ENCODE results near the gene LTBR. TPM values are rescaled to one million over a fixed set of nuclear protein-coding genes. Genes with fewer than 3 reads are reported as not detected.

LTBR gene
- total RNA-seq, 1 experiment from 2014 or later = 16.5 TPM

- Histone ChIP-seq H3K27me3 (no peaks in the 10 kb centered on the region), H3K9me3 (replicated peaks) (no peaks in the 10 kb centered on the region), H3K36me3 (no peaks in the 10 kb centered on the region), H3K27ac (no peak overlapping the region), H3K4me3 (peak overlapping the region; percentile 40), H3K4me1 (peaks cover 20% of the 10 kb centered on the region)
- DNase-seq = peak; percentile 51 to 67
Observed at GRCh38 chr12:6430124-6430989, 46.4 kb downstream of the LTBR start.

DNA sequence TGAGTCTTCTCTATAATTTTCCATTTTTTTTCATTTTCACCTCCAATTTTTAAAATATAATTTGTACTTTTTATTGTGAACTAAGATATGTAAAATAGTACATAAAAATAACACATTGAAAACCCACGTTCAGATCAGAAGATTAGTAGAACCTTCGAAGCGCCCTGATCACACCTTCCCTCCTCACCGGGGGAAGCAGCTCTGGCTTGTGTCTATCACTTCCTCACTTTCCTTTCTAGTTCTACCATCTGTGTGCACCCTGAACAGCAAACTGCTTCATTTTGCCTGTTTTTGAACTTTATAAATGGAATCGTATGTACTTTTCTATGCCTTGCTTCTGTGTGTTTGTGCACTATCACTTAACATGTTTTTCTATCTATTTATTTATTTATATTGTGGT, 49.0 kb downstream of the LTBR start:
- Histone ChIP-seq H3K4me3 (no peak overlapping the region), H3K4me1 (peaks cover 20% of the 10 kb centered on the region), H3K9me3 (replicated peaks) (no peaks in the 10 kb centered on the region), H3K27me3 (no peaks in the 10 kb centered on the region), H3K36me3 (no peaks in the 10 kb centered on the region), H3K27ac (no peak overlapping the region)
- DNase-seq = no peak

DNA sequence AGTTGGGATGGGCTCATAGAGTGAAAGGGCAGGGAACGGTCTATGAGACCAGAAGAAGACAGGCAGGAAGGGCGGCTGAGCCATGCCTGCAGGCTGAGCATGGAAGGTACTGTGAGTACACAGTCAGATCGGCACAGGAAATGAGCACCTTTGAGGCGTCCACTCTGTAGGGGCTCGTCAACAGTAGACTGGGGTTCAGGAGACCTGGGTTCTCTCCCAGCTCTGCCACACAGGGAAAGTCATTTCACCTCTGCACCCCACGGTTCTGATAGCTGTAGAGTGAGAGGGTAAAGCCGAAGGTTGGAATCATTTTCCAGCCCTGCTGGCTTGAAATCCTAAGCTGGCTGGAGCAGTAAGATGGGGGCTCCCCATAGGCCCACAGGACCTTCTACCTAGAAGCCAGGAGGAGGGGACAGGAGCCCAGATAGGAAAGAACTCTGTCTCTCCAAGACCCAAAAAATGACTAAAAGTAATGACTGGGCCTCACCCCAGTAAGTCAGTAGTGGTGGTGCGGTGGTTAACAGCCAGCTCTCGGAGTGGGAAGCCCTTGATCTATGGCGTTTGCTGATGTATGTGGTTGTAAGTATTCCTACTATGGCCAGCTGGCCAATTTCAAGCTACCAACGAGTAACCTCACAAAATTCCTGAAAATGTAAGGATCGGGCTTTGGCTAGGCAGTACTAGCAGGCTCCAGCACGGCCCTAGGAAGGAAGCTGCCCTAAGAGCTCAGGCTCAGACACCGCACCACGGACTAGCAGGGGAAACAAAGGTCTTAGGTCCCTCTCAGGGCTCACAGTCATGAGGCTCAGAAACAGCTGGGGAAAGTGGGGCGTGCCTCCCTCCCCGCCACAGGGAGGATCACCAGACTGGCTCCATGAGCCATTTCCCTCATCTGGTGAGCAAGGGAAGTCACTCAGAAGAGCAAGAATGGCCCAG, 50.5 kb downstream of the LTBR start:
- Histone ChIP-seq H3K9me3 (replicated peaks) (no peaks in the 10 kb centered on the region), H3K27me3 (no peaks in the 10 kb centered on the region), H3K36me3 (no peaks in the 10 kb centered on the region), H3K4me1 (peaks cover 33% of the 10 kb centered on the region), H3K27ac (no peak overlapping the region), H3K4me3 (no peak overlapping the region)
- peak in 1 of 2 experiments; percentile 35 for DNase-seq

GRCh38 chr12:6435961-6436715, 52.2 kb downstream of the LTBR start:
- Histone ChIP-seq H3K27me3 (no peaks in the 10 kb centered on the region), H3K27ac (no peak overlapping the region), H3K4me3 (no peak overlapping the region), H3K4me1 (peaks cover 30% of the 10 kb centered on the region), H3K36me3 (no peaks in the 10 kb centered on the region), H3K9me3 (replicated peaks) (no peaks in the 10 kb centered on the region)
- no peak for DNase-seq

- no peak for DNase-seq
- no peak overlapping the region for H3K27ac ChIP-seq
- H3K4me1 ChIP-seq = peaks cover 17% of the 10 kb centered on the region
- no peaks in the 10 kb centered on the region for H3K27me3 ChIP-seq
- H3K36me3 ChIP-seq = no peaks in the 10 kb centered on the region
- no peaks in the 10 kb centered on the region for H3K9me3 ChIP-seq (replicated peaks)
- no peak overlapping the region for H3K4me3 ChIP-seq
Observed at GRCh38 chr12:6437586-6437985, 53.6 kb downstream of the LTBR start.

DNA sequence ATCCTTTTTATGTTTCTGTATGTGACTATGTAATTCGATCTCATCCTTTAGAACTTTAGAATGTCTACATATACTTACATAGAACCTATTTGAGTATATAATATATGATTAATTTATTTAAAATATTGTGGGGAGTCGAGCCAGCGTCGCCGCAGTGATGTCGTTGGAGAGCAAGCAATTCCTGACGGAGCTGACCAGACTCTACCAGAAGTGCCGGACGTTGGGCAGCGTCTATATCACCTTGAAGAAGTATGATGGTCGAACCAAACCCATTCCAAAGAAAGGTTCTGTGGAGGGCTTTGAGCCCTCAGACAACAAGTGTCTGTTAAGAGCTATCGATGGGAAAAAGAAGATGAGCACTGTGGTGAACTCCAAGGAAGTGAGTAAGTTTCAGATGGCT, 54.4 kb downstream of the LTBR start:
- Histone ChIP-seq H3K4me1 (peaks cover 18% of the 10 kb centered on the region), H3K27ac (no peak overlapping the region), H3K27me3 (no peaks in the 10 kb centered on the region), H3K9me3 (replicated peaks) (no peaks in the 10 kb centered on the region), H3K4me3 (no peak overlapping the region), H3K36me3 (no peaks in the 10 kb centered on the region)
- no peak for DNase-seq

- H3K4me1 ChIP-seq = peaks cover 28% of the 10 kb centered on the region
- no peak overlapping the region for H3K4me3 ChIP-seq
- H3K27ac ChIP-seq = no peak overlapping the region
- no peaks in the 10 kb centered on the region for H3K9me3 ChIP-seq (replicated peaks)
- DNase-seq = no peak
- H3K36me3 ChIP-seq = no peaks in the 10 kb centered on the region
- no peaks in the 10 kb centered on the region for H3K27me3 ChIP-seq
Observed at GRCh38 chr12:6440391-6440790, 56.4 kb downstream of the LTBR start.

Other genes with a start within 250 kb of the LTBR start
- 220 and 239 TPM in 2 replicates for gene CD9, start 183.8 kb upstream of the LTBR start, total RNA-seq (2014; rRNA removed; shearing (Covaris generic))
- gene PLEKHG6, start 73.5 kb upstream of the LTBR start, total RNA-seq (2014; rRNA removed; shearing (Covaris generic)) = 0.06 TPM in 1 of 2 replicates, not detected in the other
- gene TNFRSF1A, start 42.1 kb upstream of the LTBR start, total RNA-seq (2014; rRNA removed; shearing (Covaris generic)) = 34.3 and 40.2 TPM in 2 replicates
- not detected in 2 replicates for gene SCNN1A, start 8.6 kb upstream of the LTBR start, total RNA-seq (2014; rRNA removed; shearing (Covaris generic))
- gene CD27, start 60.8 kb downstream of the LTBR start, total RNA-seq (2014; rRNA removed; shearing (Covaris generic)) = 0.12 and 0.15 TPM in 2 replicates
- 2.2 and 4.9 TPM in 2 replicates for gene TAPBPL, start 67.9 kb downstream of the LTBR start, total RNA-seq (2014; rRNA removed; shearing (Covaris generic))
- gene VAMP1, start 86.5 kb downstream of the LTBR start, total RNA-seq (2014; rRNA removed; shearing (Covaris generic)) = 7.3 and 8.0 TPM in 2 replicates
- gene MRPL51, start 109.1 kb downstream of the LTBR start, total RNA-seq (2014; rRNA removed; shearing (Covaris generic)) = 200 and 208 TPM in 2 replicates
- gene NCAPD2, start 109.9 kb downstream of the LTBR start, total RNA-seq (2014; rRNA removed; shearing (Covaris generic)) = 215 and 218 TPM in 2 replicates
- gene GAPDH, start 150.4 kb downstream of the LTBR start, total RNA-seq (2014; rRNA removed; shearing (Covaris generic)) = 4,776 and 4,843 TPM in 2 replicates
- 10.3 and 13.8 TPM in 2 replicates for gene IFFO1, start 171.9 kb downstream of the LTBR start, total RNA-seq (2014; rRNA removed; shearing (Covaris generic))
- gene NOP2, start 184.1 kb downstream of the LTBR start, total RNA-seq (2014; rRNA removed; shearing (Covaris generic)) = 63.8 and 67.7 TPM in 2 replicates
- 300 and 311 TPM in 2 replicates for gene CHD4, start 223.2 kb downstream of the LTBR start, total RNA-seq (2014; rRNA removed; shearing (Covaris generic))

All from SJCRH30 (cell line).